GM19463 (cell line): ENCODE measurements around the gene INAFM1.

ENCODE experiments used
- ATAC-seq: cut with Tn5 transposase; IDR thresholded peaks from one replicate; pipeline ENCODE4 v1.9.1; 2021; ENCODE audit warnings: mild to moderate bottlenecking, moderate library complexity; ENCODE audit not compliant: unreplicated experiment

INAFM1 gene

GRCh38 chr19:47274071-47274890 lies at the start of gene INAFM1:
TSS of gene INAFM1 (plus strand) at chr19:47274885. CDS start at chr19:47274920, 35 bp downstream.
- ATAC-seq = peak; percentile 44

- ATAC-seq = peak; percentile 36
Observed at GRCh38 chr19:47225746-47226425, 48.8 kb upstream of the INAFM1 start.

- peak; percentile 9 for ATAC-seq
Observed at GRCh38 chr19:47226426-47227351, 48.0 kb upstream of the INAFM1 start.

- no peak for ATAC-seq
Observed at GRCh38 chr19:47227352-47228167, 47.1 kb upstream of the INAFM1 start.

- ATAC-seq = no peak
Observed at GRCh38 chr19:47228168-47228936, 46.3 kb upstream of the INAFM1 start.

DNA sequence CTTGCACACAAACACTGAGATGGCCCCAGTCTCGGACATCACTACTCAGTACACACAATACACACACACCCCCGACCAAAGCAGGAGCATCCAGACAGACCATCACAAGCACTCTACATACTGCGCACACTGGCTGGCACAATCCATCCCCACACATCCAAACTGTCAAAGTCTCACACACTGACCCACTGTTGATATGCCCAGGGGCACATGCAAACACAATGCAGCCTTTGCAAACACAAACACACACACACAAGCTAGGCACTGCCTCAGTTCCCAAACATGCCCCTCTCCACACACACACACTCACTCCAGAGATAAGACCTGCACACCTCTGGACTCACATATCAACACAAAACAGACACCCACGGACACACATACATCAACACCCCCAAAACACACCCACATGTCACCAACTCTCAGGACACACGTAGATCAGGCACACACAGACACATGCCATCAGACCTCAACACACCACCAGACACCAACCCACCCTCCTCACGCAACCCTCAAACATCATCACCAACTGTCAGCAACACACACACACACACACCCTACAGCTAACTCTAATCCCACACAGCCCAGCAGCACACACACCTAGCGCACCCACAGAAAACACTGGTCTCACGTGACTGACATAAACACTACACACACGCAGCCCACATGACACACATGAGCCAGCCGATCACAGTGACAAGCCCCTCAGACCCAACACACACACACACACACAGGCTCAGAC lies 45.6 kb upstream of the INAFM1 start:
- no peak for ATAC-seq

- ATAC-seq = no peak
Observed at GRCh38 chr19:47229676-47230053, 45.0 kb upstream of the INAFM1 start.

- ATAC-seq = no peak
Observed at GRCh38 chr19:47230054-47230920, 44.4 kb upstream of the INAFM1 start.

DNA sequence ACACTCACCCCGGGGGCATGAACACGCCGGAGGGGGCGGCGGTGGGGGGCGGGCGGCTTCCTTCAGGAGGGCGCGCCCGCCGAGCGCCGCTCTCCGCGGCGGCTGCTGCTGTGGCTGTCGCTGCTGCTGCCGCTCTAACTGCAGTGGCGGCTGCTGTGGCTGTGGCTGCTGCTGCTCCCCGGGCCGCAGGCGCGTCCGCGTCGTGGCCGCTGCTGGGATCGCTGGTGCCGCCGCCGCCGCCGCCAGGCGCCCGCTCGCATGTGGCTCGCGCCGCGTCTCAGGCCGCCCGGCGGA lies 43.8 kb upstream of the INAFM1 start, which contains the start of gene BBC3:
BBC3 (minus strand) TSS at position 279 of the 294 bp plus-strand sequence. CDS start 2,768 bp downstream, outside the sequence.
- no peak for ATAC-seq

DNA sequence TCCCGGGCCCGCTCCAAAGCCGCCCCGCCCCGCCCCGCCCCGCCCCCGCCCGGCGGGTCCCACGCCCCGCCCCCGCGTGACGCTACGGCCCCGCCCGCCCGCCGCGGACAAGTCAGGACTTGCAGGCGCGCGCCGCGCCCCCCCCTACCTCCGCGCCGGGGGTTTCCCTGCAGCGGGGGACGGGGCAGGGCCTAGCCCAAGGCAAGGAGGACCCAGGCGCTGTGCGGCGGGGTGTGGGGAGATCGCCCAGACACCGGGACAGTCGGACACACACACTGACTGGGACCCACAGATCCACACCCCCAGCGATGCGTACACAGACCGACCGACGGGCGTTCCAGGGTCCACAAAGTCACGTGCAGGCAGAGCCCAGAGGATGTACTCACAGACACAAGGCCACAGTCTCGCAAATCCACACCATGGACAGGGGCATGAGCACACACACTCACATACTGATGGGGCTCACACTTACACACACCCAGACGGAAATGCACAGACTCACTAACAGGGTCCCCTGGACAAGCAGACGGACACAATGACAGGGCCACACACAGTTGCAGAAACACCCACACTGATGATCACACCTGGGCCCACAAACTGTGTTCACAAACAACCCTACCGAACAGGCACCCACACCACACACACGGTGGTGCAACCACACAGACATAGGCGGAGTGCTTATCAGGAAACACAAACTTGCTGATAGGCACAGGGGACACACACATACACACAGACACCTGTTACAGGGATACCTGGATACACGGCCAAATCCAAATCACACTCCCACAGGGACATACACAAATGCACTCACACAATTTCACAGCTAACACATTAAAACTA lies 43.2 kb upstream of the INAFM1 start:
- peak; percentile 31 for ATAC-seq

DNA sequence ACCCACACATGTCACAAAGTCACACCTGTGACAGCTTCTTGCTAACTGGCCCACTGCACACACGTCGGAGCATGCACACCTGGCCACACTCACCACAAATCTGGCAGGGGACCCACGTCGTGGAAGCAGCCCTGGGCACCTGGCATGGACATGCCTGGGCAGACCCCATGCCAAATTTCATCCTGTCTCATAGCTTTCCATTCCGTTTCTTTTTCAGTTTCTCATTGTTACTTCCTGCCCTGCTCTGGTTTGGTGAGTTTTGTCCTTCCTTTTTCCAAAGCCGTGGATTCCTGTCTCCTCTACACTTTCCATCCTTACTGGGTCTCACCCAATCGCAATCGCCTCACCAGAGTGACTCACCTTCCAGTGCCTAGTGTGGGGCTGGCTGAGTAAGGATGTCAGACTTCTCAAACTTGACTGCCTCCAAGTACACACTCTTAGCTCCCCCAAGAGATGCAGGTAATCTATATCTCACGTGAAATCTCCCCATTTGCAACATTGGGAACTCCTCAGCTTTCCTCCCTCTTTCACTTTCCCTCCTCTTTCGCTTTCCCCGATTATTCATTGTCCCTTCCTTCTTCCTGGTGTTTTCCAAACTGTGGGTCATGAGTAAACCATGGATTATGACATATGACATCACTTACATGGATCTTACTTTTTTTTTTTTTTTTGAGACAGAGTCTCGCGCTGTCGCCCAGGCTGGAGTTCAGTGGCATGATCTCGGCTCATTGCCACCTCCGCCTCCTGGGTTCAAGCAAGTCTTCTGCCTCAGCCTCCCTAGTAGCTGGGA lies 42.1 kb upstream of the INAFM1 start:
- ATAC-seq = no peak

DNA sequence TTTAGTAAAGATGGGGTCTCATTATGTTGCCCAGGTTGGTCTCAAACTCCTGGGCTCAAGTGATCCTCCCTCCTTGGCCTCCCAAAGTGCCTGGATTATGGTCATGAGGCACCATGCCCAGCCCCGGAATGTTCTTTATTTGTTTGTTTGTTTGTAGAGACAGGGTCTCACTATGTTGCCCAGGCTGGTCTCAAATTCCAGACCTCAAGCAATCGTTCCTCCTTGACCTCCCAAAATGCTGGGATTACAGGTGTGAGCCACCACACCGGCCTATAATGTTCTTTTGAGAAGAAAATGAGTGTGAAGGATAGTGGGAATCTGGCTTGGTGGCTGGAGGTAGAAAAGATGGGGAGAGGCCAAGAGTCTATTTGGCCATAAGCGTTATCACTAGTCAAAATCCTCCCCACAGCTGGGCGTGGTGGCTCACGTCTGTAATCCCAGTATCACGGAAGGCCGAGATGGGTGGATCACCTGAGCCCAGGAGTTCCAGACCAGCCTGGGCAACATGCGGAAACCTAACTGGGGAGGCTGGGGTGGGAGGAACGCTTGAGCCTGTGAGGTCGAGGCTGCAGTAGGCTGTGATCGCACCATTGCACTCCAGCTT lies 38.5 kb upstream of the INAFM1 start:
- no peak for ATAC-seq

DNA sequence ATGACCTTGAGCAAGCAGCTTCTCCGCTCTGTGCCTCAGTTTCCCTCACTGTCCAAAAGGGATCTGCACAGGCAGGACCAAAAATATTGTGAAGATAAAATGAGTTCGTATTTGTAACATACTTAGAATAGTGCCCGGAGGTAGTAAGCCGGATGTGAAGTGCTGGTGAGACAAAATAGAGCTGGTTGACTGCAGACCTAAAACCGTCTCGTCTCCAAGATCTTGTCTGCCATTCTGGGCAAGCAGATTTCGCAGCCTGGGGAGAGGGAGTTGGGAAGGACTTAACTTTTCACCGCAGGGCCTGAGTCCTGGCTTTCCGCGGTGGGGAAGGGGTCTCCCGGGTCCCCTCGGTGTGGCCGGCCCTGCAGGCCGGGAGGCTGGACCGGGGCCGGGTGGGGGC lies 35.5 kb upstream of the INAFM1 start:
- ATAC-seq = no peak

GRCh38 chr19:47239610-47240296 lies 34.9 kb upstream of the INAFM1 start:
- no peak for ATAC-seq

GRCh38 chr19:47240556-47240955 lies 34.1 kb upstream of the INAFM1 start:
- ATAC-seq = no peak
